HG03432 (cell line): ENCODE results near the gene IGF2R.

ENCODE experiments used
- ATAC-seq: cut with Tn5 transposase; IDR thresholded peaks from one replicate; pipeline ENCODE4 v1.9.1; 2021; ENCODE audit warnings: mild to moderate bottlenecking, moderate library complexity; ENCODE audit not compliant: unreplicated experiment

IGF2R gene

DNA sequence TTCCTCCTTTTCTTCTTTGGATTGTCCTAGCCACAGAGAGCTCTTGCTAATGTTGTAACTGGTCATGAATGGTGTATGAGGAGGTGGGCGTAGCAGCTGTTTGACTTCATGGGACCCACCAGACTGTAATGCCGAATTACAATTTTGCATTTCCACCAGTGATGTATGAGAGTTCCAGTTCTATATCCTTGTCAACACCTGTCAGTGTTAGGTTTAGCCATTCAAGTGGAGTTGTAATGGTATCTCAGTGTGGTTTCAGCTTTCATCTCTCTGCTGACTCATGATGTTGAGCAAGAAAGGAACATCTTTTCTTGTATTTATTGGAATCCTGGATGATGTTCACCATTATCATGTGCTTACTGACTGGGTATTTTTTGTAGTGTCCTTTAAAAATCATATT, 5.1 kb downstream of the IGF2R start:
- ATAC-seq = peak; percentile 44

DNA sequence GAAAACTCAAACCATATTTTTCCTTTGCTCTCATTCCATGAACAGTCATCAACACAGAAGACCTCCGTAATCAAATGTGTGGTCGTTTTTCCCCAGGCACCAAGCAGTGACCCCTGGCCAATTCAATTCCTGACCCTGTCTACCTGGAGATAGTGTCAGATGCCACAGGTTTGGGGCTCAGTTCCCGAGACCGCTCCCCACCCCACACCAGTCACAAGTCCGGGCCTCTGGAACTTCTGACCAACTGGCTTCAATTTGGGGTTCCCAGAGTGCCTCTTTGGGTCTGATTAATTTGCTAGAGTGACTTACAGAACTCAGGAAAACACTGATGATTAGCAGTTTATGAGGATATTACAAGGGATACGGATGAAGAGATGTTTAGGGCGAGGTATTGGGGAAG, 6.0 kb downstream of the IGF2R start:
- no peak for ATAC-seq

DNA sequence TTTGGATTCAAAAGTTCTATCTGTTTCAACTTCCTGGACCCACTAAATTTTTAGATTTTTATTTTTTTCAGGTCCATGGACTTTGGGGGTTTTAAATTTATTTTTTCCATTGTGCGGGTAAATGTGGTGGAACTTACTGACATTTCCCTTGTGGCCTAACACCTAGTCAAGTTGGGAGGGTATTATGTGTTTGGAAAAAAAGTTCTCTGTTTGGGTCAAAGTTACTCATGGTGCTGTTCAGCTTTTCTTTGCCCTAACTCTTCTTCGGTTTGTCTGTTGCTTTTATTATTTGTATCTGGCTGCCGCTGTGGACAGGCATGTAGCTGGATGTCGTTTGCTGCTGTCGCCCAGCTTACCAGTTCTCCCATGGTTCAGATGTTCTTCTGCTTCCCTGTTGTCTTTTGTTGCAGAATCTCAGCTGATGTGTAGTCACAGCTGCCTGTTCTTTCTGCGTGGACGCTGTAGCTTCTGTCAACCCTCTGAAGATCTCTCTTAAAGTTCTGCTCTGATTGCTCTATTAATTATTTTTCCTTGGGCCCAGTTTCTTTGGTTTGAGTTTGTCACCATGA, 7.9 kb downstream of the IGF2R start:
- ATAC-seq = no peak

DNA sequence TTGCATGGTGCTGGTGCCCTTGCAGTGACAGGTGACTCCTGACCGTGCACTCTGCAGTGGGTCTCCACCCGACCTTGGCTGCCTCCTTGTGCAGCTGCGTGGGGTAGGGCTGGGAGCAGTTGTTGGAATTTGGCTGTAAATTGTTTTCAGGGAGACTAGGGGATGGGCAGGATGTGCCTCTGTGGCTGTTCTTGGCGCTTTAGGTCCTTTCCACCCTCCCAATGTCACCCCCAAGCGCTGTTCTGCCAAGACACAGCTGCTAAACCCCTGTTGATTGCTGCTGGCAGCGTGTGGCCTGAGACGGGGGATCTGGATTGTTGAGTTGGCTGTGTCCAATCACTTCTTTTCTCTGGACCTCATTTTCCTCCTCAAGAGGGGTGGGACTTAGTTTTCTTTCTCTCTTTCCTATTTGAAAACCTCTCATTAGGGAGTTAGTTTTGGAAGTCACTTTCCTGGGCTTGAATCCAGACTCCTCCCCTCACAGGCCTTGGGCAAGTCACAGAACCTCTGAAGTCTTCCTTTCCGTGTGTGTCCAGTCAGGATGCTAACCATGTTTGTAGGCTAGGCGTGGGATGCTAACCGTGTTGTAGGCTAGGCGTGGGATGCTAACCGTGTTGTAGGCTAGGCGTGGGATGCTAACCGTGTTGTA, 8.5 kb downstream of the IGF2R start:
- no peak for ATAC-seq

DNA sequence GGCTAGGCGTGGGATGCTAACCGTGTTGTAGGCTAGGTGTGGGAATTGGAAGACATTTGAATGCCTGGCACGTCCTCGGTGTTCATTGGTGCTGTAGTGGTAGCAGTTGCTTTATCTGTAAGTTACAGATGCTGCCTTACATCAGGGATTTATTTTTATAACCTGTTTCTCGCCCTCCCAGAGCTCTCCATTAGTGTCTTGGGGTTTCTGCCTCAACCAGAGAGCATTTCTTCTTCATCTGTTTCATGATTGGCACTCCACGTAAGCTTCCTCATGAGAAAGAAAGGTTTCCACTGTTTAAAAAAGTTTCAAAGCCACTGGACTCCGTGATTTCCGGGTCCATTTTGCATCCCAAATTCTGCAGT, 9.0 kb downstream of the IGF2R start:
- ATAC-seq = no peak

DNA sequence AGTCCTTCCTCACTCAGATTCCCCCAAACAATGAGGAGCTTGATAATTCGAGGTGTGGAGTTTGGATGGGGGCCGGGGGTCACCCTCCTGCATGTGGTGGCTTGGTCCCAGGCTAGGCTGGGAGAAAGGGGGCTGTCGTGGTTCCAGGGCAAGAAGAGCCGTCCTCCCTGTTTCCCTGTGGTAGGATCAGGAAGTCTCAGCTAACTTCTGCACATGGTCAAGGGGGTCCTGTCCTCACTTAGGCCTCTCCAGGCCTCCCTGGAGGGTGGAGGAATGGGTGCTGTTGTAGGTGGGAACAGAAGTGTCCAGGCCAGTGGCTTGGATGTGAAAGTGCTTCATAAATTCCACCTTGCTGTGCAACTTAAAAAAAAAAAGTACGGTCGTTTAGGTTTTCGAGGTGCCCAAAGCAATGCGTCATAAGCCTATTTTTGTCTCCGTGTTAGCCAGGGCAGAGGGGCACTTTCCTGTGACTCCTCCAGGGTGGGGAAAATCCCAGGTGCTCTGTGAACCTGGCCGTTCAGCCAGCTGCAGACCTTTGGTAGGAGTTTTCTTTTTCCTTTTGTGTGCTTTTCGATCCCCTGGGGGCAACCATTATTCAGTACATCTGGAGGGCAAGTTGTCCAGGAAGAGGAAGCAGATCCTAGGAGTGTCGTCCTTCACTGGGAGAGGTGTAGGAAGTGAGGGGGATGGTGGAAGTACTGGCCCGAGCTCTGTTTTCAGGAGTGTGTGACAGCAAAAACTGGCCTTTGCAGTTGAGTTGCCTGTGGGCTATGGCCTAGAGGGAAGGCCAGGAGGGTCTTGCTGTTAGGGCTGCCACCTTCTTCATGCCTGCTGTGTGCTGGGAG, 9.6 kb downstream of the IGF2R start:
- ATAC-seq = peak; percentile 40

DNA sequence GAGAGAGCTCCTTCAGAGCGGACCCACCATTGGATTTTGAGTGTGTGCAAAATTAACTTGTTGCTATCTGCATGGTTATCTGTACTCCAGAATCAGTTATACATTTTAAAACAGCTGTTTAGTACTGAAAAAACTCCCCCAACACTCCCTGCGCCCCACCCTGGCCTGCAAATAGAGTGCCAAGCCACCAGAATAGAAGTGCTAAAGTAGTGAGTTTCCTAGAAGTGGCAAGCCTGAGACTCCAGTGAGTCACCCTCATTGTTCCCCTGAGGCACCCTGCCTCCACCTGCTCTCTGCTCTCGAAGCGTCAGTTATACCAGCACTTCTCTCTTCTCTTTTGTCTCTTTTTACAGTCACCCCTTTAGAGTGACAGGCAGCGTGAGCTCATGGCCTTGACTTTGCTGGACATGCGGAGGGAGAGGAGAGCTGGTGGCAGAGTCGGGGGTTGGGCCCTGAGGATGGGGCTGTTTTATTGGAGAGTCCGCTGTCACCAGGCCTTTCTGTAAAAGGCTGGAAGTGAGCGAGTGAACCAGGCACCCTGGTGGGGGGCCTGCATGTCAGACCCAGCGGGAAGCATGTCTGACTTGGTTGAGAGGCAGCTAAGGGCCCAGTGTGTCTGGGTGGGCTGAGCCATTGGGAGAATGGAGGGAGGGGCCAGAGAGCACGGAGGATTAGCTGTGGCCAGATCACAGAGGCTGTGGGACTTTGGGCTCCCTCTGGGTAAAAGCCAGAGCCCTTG, 10.4 kb downstream of the IGF2R start:
- ATAC-seq = peak; percentile 76

DNA sequence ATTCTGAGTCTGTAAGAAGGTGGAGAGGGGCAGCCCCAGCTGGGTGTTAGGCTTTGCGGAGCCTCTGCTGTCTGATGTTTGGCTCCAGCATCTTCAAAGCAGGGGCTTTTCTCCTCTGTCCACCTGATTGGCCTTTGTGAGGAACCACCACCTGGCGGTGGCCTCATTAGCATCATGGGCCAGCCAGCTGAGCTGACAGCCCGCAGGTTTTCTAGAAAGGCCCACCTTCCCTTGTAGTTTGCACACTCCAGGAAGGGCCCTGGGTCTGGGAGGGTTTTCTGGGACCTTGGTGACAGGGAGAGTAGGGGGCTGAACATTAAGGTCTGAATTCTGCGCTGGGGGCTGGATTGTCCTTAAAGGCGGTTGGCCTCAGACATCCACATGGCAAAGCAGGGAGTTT, 11.6 kb downstream of the IGF2R start:
- no peak for ATAC-seq

DNA sequence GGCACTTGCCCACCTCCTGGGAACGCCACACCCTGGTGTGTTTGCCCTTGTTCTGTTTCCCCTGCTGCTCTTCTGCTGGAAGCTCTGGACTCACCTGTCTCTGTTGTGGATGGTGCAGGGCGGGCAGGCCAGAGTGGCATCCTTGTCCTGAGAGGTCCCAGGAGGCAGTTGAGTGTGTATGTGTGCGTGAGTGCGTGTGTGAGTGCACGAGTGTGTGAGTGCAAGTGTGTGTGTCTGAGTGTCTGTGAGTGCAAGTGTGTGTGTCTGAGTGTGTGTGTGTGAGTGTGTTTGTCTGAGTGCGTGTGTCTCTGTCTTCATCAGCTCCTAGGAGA, 12.2 kb downstream of the IGF2R start:
- ATAC-seq = no peak

DNA sequence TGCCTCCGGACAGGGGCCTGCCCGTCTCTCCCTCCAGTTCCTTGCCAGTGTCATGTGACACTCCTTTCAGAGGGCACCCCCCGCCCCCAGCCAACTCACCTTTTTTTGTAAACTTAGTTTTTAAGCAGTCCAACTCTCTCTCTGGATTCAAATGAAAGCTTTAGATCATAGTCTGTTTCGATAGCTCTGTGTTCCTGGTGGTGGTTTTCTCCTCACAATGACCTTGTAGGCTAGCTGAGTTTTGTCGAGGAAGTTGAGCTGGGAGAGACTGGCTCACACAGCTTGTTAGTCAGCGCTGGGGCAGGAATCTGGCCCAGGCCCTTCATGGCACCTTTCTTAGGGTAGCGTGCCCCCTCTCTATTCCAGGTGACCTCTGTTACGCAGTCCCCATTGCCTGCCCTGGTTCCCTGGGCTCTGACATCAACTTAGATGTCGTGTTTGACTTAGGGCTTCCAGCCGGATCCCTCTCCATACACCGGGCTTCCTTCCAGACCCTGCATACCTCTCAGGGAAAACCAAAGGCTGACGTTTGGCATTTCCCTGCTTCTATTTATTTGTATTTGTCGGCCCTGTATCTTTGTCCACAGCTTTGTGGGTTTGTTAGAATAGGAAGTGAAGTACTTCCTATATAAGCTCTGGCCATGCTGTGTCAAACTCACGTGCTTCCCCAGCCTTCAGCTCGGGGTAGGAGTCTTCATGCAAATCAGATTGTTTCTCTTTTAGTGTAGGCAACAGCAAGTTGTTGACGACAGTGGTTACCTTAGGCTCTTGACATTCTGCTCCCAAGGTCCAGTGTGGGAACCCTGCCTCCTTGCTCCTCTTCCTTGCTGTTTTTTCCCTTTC, 12.7 kb downstream of the IGF2R start:
- peak; percentile 59 for ATAC-seq

DNA sequence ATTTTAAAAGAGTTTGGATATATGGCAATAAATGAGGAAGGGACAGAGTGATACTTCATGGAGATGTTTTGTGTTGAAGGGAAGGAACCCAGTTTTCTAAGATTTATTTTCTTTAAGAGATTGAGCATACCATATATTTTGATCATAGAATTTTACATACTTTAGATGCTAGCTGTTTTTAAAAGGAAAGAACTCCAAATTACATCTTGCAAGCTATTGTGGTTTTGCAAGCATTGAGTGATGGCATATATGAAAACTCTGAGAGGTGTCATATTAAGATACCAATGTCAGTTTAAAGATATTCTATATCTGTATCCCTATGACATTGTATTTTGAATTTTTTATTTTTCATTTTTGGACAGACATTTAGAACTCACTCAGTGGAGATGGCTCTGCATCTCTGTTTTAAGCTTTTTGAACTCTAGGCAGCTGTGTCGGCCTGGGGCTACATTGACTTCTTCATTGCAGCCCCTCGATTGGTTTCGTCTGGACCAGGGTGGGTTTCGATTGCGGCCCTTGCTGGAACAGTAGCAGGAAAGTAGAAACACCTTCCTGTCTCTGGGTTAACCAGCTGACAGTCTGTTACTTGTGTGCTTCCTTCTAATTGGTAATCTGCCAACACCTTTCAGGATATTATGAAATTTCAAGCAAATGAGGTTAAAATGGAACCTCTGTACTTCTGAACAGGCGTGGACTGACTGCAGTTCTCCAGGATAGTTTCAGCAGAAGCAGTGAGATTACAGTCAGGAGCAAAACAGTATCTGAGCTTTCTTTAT, 14.0 kb downstream of the IGF2R start:
- ATAC-seq = no peak

DNA sequence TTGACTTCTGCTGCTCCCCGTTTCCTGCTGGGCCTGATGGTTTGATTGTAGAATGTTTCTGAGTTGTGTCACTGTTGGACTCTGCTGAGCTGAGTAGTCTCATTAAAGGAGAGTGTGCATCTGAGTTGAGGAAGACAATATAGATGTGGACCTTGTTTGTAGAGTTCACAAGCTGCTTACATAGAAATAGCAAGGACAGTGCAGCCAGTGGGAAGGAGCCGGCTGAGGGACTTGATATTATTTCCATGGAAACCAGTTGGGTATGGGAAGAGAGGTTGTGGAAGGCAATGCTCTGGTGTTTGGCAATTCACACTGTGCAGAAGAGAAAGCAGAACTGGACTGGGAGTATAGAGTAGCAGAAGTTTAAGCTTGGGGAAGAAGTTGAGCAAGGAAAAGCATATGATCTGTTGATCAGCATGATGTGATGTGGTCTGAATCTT, 14.8 kb downstream of the IGF2R start:
- no peak for ATAC-seq

DNA sequence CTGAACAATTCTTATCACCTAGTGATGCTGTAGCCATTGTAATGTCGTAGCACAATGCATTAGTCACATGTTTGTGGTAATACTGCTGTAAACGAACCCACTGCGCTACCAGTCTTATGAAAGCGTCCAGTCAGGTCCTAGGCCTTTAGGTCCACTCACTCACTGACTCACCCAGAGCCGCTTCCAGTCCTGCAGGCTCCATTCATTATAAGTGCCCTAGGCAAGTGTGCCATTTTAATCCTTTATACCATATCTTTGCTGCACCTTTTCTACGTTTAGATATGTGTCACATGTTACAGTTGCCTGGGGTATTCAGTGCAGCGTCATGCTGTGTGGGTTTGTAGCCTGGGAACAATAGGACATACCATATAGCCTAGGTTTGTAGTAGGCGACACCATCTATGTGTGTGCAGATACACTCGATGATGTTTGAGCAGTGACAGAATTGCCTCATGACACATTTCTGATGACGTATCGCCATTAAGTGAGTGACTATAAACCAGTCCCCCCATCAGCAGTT, 15.4 kb downstream of the IGF2R start:
- no peak for ATAC-seq

DNA sequence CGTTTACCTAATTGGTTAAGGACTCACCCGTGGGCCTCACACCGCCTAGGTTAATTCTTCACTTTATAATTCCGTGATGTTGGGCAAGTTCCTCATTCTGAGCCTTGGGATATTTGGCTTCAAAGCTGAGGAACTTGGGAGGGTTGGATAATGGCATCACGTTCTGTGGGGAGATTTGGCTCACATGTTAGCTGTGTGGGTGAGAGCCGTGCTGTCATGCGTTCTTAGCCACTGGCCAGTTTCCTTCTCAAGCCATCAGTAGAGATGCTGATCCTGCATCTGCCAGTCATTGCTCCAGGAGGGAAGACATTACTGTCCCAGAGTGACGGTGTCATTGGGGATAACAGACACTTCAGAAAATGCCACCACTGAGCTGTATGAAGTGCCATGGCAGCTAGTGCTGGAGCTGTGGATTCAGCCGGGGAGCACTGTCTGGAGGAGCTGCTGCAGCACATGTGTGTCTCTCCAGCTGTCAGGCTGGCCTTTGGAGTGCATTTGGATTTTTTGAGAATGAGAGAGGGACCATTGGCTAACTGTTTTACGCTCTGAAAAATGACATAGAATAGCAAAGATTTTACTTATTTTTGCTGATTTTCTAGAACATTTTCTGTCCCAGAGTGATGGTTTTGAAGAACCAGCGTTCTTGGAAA, 16.5 kb downstream of the IGF2R start:
- ATAC-seq = no peak

DNA sequence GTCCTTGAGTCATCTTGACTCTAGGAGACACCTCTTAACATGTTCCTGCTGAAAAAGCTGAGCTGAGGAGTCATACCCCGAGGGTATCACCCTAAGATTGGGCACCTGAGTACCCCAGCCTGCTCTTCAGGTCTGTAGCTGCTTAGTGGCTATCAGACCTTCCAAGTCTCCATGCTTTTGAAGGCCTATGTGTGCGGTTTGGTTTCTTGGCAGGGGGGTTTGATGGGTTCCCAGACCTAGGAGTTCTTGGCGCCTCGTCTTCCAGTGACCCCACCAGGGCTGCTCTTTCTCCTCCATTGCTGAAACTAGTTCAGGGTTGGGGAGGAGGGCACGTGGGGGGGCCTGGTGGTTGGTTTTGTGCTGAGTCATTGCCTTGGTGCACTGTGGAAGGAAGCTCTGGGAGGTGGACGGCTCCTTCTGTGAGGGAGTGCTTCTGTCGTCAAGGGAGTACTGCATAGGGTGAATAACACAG, 20.1 kb downstream of the IGF2R start:
- ATAC-seq = no peak

DNA sequence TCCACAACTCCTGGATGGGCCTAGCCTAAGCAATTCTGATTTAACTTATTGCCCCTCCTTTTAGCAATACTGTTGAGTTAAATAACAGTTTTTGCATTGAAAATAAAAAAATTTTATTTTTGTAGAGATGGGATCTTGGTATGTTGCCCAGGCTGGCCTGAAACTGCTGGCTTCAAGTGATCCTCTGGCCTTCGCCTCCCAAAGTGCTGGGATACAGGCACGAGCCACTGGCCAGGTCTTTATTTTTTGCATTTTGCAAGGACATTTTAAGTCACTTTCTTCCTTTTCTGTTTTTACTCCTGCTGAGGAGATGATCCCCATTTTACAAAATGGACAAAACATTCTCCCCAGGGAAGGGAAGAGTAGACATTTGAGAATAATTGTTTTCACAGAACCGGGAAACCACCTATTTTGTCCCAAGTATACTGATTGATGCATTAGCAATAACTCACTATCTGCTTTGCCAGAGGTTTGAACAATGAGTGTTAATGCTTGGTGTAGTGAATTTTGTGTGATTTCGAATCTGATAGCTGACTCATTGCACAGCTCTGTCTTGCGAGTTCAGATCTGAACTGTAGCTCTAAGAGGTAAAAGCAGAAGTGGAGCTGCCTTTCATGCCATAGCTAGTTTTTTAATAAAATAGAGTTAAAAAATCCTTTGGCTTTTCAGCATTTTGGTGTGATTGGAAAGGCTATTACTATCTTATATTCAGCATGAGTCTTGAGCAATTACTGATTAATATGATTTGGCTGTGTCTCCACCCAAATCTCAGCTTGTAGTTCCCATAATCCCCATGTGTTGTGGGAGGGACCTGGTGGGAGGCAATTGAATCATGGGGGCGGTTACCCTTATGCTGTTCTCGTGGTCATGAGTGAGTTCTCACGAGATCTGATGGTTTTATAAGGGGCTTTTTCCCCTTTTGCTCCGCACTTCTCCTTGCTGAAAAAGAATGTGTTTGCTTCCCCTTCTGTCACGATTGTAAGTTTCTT, 20.9 kb downstream of the IGF2R start:
- ATAC-seq = peak; percentile 89

DNA sequence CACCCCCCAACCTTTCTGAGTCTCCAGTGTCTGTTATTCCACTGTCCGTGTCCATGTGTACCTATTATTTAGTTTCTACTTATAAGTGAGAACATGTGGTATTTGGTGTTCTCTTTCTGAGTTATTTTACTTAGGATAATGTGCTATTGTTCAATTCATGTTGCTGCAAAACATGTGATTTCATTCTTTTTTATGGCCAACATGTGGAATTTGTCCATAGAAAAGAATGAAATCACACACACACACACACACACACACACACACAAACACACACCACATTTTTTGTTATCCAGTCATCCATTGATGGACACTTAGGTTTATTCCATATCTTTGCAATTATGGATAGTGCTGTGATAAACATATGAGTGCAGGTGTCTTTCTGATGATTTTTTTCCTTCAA, 23.5 kb downstream of the IGF2R start:
- no peak for ATAC-seq

DNA sequence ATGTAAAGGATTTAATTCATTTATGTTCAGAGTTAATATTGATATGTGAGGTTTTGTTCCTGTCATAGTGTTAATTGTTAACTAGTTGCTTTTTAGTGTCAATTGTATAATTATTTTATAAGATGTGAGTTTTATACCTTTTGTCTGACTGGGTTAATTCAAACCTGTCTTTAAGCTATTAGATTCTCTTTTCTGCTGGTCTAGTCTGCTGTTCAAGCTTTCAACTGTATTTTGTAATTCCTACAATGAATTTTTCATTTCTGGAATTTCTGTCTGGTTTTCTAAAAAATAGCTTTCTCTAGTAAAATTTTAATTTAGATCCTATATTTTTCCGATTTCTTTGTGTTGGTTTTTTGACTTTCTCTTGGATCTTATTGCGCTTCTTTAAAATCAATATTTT, 26.5 kb downstream of the IGF2R start:
- no peak for ATAC-seq
